Measurements from ENCODE around the gene L3MBTL1. TPM values are rescaled to one million over a fixed set of nuclear protein-coding genes. Genes with fewer than 3 reads are reported as not detected.
"Not testable (repeated sequence)": the region's sequence is repeated elsewhere in the genome, so short reads cannot be mapped to it uniquely, and the experiment has no call there.

L3MBTL1 gene
- total RNA-seq, 4 donors from 2014 or later = 12.5 to 45.3 (median 29.2) TPM

DNA sequence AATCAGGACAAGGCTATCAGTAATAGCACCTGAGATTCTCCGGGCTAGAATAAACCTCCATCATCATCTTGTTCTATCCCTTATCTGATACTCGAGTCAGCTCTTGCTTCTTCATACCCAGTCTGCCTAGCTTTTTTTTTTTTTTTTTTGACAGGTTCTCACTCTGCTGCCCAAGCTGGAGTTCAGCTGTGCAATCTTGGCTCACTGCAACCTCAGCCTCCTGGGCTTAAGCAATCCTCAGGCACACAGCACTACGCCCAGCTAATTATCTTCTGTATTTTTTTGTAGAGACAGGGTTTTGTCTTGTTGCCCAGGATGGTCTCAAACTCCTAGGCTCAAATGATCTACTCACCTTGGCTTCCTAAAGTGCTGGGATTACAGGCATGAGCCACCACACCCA lies 30.3 kb upstream of the L3MBTL1 start:
- Histone ChIP-seq H3K27me3 (no peaks in the 10 kb centered on the region), H3K27ac (no peak overlapping the region), H3K36me3 (no peaks in the 10 kb centered on the region), H3K4me1 (no peaks in the 10 kb centered on the region), H3K4me3 (replicated peaks in 1 of 3) (no peak overlapping the region), H3K9me3 (no peaks in the 10 kb centered on the region)
- 64 to 75% methylated on average over 3 of the region's 3 CpGs for WGBS, 2 donors
- no peak for DNase-seq
- TF ChIP-seq, protein P1, sequence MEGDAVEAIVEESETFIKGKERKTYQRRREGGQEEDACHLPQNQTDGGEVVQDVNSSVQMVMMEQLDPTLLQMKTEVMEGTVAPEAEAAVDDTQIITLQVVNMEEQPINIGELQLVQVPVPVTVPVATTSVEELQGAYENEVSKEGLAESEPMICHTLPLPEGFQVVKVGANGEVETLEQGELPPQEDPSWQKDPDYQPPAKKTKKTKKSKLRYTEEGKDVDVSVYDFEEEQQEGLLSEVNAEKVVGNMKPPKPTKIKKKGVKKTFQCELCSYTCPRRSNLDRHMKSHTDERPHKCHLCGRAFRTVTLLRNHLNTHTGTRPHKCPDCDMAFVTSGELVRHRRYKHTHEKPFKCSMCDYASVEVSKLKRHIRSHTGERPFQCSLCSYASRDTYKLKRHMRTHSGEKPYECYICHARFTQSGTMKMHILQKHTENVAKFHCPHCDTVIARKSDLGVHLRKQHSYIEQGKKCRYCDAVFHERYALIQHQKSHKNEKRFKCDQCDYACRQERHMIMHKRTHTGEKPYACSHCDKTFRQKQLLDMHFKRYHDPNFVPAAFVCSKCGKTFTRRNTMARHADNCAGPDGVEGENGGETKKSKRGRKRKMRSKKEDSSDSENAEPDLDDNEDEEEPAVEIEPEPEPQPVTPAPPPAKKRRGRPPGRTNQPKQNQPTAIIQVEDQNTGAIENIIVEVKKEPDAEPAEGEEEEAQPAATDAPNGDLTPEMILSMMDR (IDR thresholded peaks at IDR 0.05) = no peak
- TF ChIP-seq POLR2A (IDR thresholded peaks at IDR 0.05) = no peak
- intact Hi-C loops (cut with DNase I) = no loop called here

DNA sequence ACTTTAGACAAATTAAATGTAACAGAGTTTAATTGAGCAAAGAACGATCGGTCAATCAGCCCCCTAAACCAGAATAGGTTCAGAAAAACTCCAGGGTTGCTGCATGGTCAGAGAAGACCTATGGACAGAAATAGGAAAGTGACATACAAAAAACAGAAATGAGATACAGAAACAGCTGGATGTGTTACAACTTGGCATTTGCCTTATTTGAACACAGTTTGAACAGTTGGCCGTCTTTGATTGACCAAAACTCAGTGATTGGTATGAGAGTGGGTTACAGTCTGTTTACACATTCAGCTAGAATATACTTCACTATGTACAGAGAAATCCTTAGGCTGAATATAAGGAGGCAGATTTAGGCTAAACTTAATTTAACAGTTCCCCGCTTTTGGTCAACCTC lies 29.9 kb upstream of the L3MBTL1 start:
- no peak for DNase-seq
- no peak overlapping the region for H3K4me3 ChIP-seq (replicated peaks in 1 of 3)
- H3K27ac ChIP-seq = no peak overlapping the region
- no peaks in the 10 kb centered on the region for H3K4me1 ChIP-seq
- no peaks in the 10 kb centered on the region for H3K9me3 ChIP-seq
- TF ChIP-seq, protein P1 (IDR thresholded peaks at IDR 0.05) = no peak
- TF ChIP-seq POLR2A (IDR thresholded peaks at IDR 0.05) = no peak
- intact Hi-C loops (cut with DNase I) = no loop called here
- H3K27me3 ChIP-seq = no peaks in the 10 kb centered on the region
- 88 to 91% methylated on average over 4 of the region's 4 CpGs for WGBS, 2 donors
- no peaks in the 10 kb centered on the region for H3K36me3 ChIP-seq

DNA sequence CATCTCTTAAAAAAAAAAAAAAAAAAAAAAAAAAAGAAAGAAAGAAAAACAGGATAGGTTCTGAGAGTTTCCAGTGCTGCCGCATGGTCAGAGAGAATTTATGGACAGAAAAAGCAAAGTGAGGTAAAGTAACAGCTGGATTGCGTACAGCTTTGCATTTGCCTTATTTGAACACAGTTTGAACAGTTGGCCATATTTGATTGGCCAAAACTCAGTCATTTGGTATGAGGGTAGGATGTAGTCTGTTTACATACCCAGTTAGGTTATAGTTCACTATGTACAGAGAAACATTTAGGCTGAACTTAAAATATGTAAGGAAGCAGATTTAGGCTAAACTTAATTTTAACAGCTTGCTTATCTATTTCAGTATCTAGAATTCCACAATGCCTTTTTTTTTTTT lies 17.5 kb upstream of the L3MBTL1 start:
- no peak overlapping the region for H3K4me3 ChIP-seq (replicated peaks in 1 of 3)
- TF ChIP-seq, protein P1 (IDR thresholded peaks at IDR 0.05) = no peak
- no peak for TF ChIP-seq POLR2A (IDR thresholded peaks at IDR 0.05)
- no peaks in the 10 kb centered on the region for H3K4me1 ChIP-seq
- H3K27me3 ChIP-seq = no peaks in the 10 kb centered on the region
- H3K36me3 ChIP-seq = no peaks in the 10 kb centered on the region
- intact Hi-C loops (cut with DNase I) = no loop called here
- no peak overlapping the region for H3K27ac ChIP-seq
- no peak for DNase-seq
- WGBS, 2 donors = 88 to 94% methylated on average over 2 of the region's 2 CpGs
- H3K9me3 ChIP-seq = no peaks in the 10 kb centered on the region

DNA sequence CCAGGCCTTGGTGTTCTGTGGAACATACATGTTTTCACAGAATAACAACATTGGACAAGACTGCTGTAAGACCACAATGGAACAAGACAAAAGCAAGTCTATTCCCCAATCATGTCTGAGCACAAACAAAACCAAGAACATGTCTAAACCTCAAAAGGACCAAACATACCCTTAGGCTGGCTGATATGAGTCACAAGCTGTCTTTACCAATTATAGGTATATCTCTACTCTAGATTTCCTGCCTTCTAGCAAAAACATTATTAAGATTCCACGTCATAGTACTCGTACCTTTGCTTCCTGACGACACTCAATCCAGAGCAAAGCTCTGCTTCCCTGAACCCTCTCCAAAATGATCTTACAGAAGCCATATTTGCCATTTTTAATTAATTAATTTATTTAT lies 15.4 kb upstream of the L3MBTL1 start:
- Histone ChIP-seq H3K27ac (no peak overlapping the region), H3K36me3 (no peaks in the 10 kb centered on the region), H3K27me3 (no peaks in the 10 kb centered on the region), H3K9me3 (no peaks in the 10 kb centered on the region), H3K4me3 (replicated peaks in 1 of 3) (no peak overlapping the region), H3K4me1 (no peaks in the 10 kb centered on the region)
- 93 to 97% methylated on average over 3 of the region's 3 CpGs for WGBS, 2 donors
- TF ChIP-seq, protein P1 (IDR thresholded peaks at IDR 0.05) = no peak
- no peak for TF ChIP-seq POLR2A (IDR thresholded peaks at IDR 0.05)
- DNase-seq = no peak
- intact Hi-C loops (cut with DNase I) = no loop called here

DNA sequence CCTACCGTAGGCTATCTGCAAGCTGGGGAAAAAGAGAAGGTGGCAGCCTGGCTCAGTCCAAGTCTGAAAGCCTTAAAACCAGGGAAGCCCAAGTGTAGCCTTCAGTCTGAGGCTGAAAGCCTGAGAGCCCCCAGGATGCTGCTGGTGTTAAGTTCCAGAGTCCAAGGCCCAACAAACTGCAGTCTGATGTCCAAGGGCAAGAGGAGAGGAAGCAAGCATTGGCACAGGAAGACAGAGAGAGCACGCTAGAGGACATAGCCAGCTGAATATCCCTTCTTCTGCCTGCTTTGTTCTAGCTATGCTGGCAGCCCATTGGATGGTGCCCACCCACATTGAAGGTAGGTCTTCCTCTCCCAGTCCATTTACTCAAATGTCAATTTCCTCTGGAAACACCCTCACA lies 12.1 kb upstream of the L3MBTL1 start:
- TF ChIP-seq, protein P1 (IDR thresholded peaks at IDR 0.05) = no peak
- TF ChIP-seq POLR2A (IDR thresholded peaks at IDR 0.05) = no peak
- Histone ChIP-seq H3K4me3 (replicated peaks in 1 of 3) (no peak overlapping the region), H3K9me3 (no peaks in the 10 kb centered on the region), H3K27ac (no peak overlapping the region), H3K36me3 (no peaks in the 10 kb centered on the region), H3K4me1 (no peaks in the 10 kb centered on the region), H3K27me3 (no peaks in the 10 kb centered on the region)
- intact Hi-C loops (cut with DNase I) = no loop called here
- DNase-seq = no peak
- 58 to 75% methylated on average over 2 of the region's 2 CpGs for WGBS, 2 donors

DNA sequence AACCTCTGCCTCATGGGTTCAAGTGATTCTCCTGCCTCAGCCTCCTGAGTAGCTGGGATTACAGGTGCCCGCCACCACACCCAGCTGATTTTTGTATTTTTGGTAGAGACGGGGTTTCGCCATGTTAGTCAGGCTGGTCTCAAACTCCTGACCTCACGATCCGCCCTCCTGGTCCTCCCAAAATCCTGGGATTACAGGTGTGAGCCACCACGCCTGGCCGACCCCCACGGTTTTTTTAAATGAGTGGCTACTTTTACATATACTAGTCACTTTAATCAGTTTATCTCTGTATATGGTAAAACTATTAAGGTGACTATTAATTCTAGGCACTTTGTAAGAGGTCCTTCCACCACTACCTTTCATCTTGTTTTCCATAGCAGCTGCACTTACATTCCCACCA lies 5.5 kb upstream of the L3MBTL1 start:
- DNase-seq; H3K27me3 ChIP-seq; H3K27ac ChIP-seq; H3K36me3 ChIP-seq; H3K4me3 ChIP-seq (replicated peaks in 1 of 3); H3K4me1 ChIP-seq; H3K9me3 ChIP-seq; intact Hi-C loops (cut with DNase I): not testable (repeated sequence)
- WGBS, 2 donors = 94 to 95% methylated on average over 8 of the region's 8 CpGs

Measured in thyroid gland (tissue), 4 donors.